Stimulated activated naive CD8-positive, alpha-beta T cell treated with anti-CD3 and anti-CD28 coated beads, Interleukin-15, amount 100 ng/mL, for 72 hours (primary cell): Measurements from ENCODE around the gene CMSS1.

Experiments
- ATAC-seq: fragments of 150-1000 bp; cut with Tn5 transposase; 2 replicates; pipeline ENCODE4 v1.10.0; 2021; ENCODE audit warnings: mild to moderate bottlenecking, moderate library complexity
- DNase-seq, 2 donors: peaks; one replicate each; pipeline ENCODE4 v3.0.0; 2021 to 2022
- H3K27ac Mint-ChIP-seq, 2 donors: one replicate each; pipeline ENCODE4 v1.8.0; 2022; ENCODE audit warnings: mild to moderate bottlenecking in 2 of 2, mixed read lengths in 2 of 2, moderate library complexity in 2 of 2
- H3K27me3 Mint-ChIP-seq: one replicate; pipeline ENCODE4 v1.8.0; 2022; ENCODE audit warnings: mixed read lengths
- H3K4me1 Mint-ChIP-seq: one replicate; pipeline ENCODE4 v1.8.0; 2022; ENCODE audit warnings: mild to moderate bottlenecking, mixed read lengths
- H3K4me3 Mint-ChIP-seq, 2 donors: one replicate each; pipeline ENCODE4 v1.8.0; 2022; ENCODE audit warnings: mild to moderate bottlenecking in 2 of 2, mixed read lengths in 2 of 2, moderate library complexity in 1 of 2
- H3K9me3 Mint-ChIP-seq, 2 donors: one replicate each; pipeline ENCODE4 v1.8.0; 2022; ENCODE audit warnings: mixed read lengths in 2 of 2

The CMSS1 gene

GRCh38 chr3:99970198-99970597 is 152.5 kb downstream of the CMSS1 start:
- Mint-ChIP-seq H3K27ac (no peak overlapping the region), H3K4me3 (no peak overlapping the region), H3K9me3 (no peaks in the 10 kb centered on the region), H3K4me1 (peaks cover 34% of the 10 kb centered on the region), H3K27me3 (no peaks in the 10 kb centered on the region)
- peak in 1 of 2 donors; percentile 20 for DNase-seq
- peak; percentile 97 for ATAC-seq

- H3K4me1 Mint-ChIP-seq, result peaks cover 32% of the 10 kb centered on the region
- H3K27ac Mint-ChIP-seq, result no peak overlapping the region
- no peak for ATAC-seq
- no peaks in the 10 kb centered on the region for H3K27me3 Mint-ChIP-seq
- peaks cover 1% of the 10 kb centered on the region in 2 donors for H3K9me3 Mint-ChIP-seq
- H3K4me3 Mint-ChIP-seq, result no peak overlapping the region
- no peak for DNase-seq
These were observed 154.1 kb downstream of the CMSS1 start for GRCh38 chr3:99971761-99972160.

- Mint-ChIP-seq H3K4me3 (no peak overlapping the region), H3K27me3 (no peaks in the 10 kb centered on the region), H3K27ac (no peak overlapping the region), H3K9me3 (peaks cover 8 to 9% of the 10 kb centered on the region in 2 donors), H3K4me1 (peaks cover 32% of the 10 kb centered on the region)
- ATAC-seq, result no peak
- no peak for DNase-seq
These were observed 154.9 kb downstream of the CMSS1 start for GRCh38 chr3:99972380-99973104.

GRCh38 chr3:99974989-99975388 is 157.3 kb downstream of the CMSS1 start:
- Mint-ChIP-seq H3K27me3 (no peaks in the 10 kb centered on the region), H3K4me3 (no peak overlapping the region), H3K4me1 (peaks cover 10% of the 10 kb centered on the region), H3K9me3 (peaks cover 8 to 9% of the 10 kb centered on the region in 2 donors), H3K27ac (no peak overlapping the region)
- ATAC-seq, result no peak
- no peak for DNase-seq

GRCh38 chr3:99976584-99976983 is 158.9 kb downstream of the CMSS1 start:
- H3K27ac Mint-ChIP-seq, result no peak overlapping the region
- no peak for DNase-seq
- no peaks in the 10 kb centered on the region for H3K27me3 Mint-ChIP-seq
- peaks cover 8 to 9% of the 10 kb centered on the region in 2 donors for H3K9me3 Mint-ChIP-seq
- H3K4me3 Mint-ChIP-seq, result no peak overlapping the region
- no peak for ATAC-seq
- no peaks in the 10 kb centered on the region for H3K4me1 Mint-ChIP-seq

GRCh38 chr3:99978221-99978620 is 160.6 kb downstream of the CMSS1 start:
- Mint-ChIP-seq H3K9me3 (peaks cover 8 to 9% of the 10 kb centered on the region in 2 donors), H3K27ac (peak overlapping the region in 1 of 2 donors; percentile 93), H3K4me1 (no peaks in the 10 kb centered on the region), H3K27me3 (no peaks in the 10 kb centered on the region), H3K4me3 (no peak overlapping the region)
- no peak for DNase-seq
- no peak for ATAC-seq

- ATAC-seq, result no peak
- no peak for DNase-seq
- peaks cover 8 to 14% of the 10 kb centered on the region in 2 donors for H3K9me3 Mint-ChIP-seq
- no peak overlapping the region for H3K4me3 Mint-ChIP-seq
- H3K27me3 Mint-ChIP-seq, result no peaks in the 10 kb centered on the region
- no peak overlapping the region for H3K27ac Mint-ChIP-seq
- H3K4me1 Mint-ChIP-seq, result no peaks in the 10 kb centered on the region
These were observed 162.9 kb downstream of the CMSS1 start for GRCh38 chr3:99980606-99981005.

GRCh38 chr3:99981138-99981537 is 163.5 kb downstream of the CMSS1 start:
- H3K27ac Mint-ChIP-seq, result no peak overlapping the region
- no peak for ATAC-seq
- no peak overlapping the region for H3K4me3 Mint-ChIP-seq
- DNase-seq, result no peak
- peaks cover 8 to 14% of the 10 kb centered on the region in 2 donors for H3K9me3 Mint-ChIP-seq
- no peaks in the 10 kb centered on the region for H3K4me1 Mint-ChIP-seq
- no peaks in the 10 kb centered on the region for H3K27me3 Mint-ChIP-seq

- Mint-ChIP-seq H3K4me1 (no peaks in the 10 kb centered on the region), H3K27me3 (no peaks in the 10 kb centered on the region), H3K27ac (no peak overlapping the region), H3K9me3 (peaks cover 0 to 4% of the 10 kb centered on the region in 2 donors), H3K4me3 (no peak overlapping the region)
- no peak for DNase-seq
- ATAC-seq, result no peak
These were observed 165.0 kb downstream of the CMSS1 start for GRCh38 chr3:99982650-99983049.

- no peak overlapping the region for H3K4me3 Mint-ChIP-seq
- ATAC-seq (no peak), DNase-seq (no peak)
- H3K4me1 Mint-ChIP-seq, result no peaks in the 10 kb centered on the region
- no peak overlapping the region for H3K27ac Mint-ChIP-seq
- peaks cover 0 to 4% of the 10 kb centered on the region in 2 donors for H3K9me3 Mint-ChIP-seq
- H3K27me3 Mint-ChIP-seq, result no peaks in the 10 kb centered on the region
These were observed 166.5 kb downstream of the CMSS1 start for GRCh38 chr3:99984139-99984538.

- DNase-seq, result no peak
- Mint-ChIP-seq H3K4me1 (no peaks in the 10 kb centered on the region), H3K27me3 (no peaks in the 10 kb centered on the region), H3K4me3 (no peak overlapping the region), H3K27ac (no peak overlapping the region), H3K9me3 (peaks cover 0 to 4% of the 10 kb centered on the region in 2 donors)
- ATAC-seq, result no peak
These were observed 167.0 kb downstream of the CMSS1 start for GRCh38 chr3:99984668-99985067.

GRCh38 chr3:99990179-99990578 is 172.5 kb downstream of the CMSS1 start:
- Mint-ChIP-seq H3K4me1 (no peaks in the 10 kb centered on the region), H3K4me3 (no peak overlapping the region), H3K27ac (no peak overlapping the region), H3K9me3 (peaks cover 19 to 27% of the 10 kb centered on the region in 2 donors), H3K27me3 (no peaks in the 10 kb centered on the region)
- ATAC-seq, result no peak
- no peak for DNase-seq

- Mint-ChIP-seq H3K4me3 (no peak overlapping the region), H3K9me3 (peaks cover 32 to 61% of the 10 kb centered on the region in 2 donors), H3K27me3 (no peaks in the 10 kb centered on the region), H3K27ac (no peak overlapping the region), H3K4me1 (peaks cover 4% of the 10 kb centered on the region)
- no peak for DNase-seq
- no peak for ATAC-seq
These were observed 179.6 kb downstream of the CMSS1 start for GRCh38 chr3:99997293-99997692.

- Mint-ChIP-seq H3K9me3 (peaks cover 14 to 40% of the 10 kb centered on the region in 2 donors), H3K4me3 (no peak overlapping the region), H3K27ac (no peak overlapping the region), H3K27me3 (no peaks in the 10 kb centered on the region), H3K4me1 (peaks cover 18% of the 10 kb centered on the region)
- DNase-seq (no peak), ATAC-seq (no peak)
These were observed 181.9 kb downstream of the CMSS1 start for GRCh38 chr3:99999536-99999935.

- Mint-ChIP-seq H3K27ac (no peak overlapping the region), H3K9me3 (peaks cover 9 to 25% of the 10 kb centered on the region in 2 donors), H3K27me3 (no peaks in the 10 kb centered on the region), H3K4me3 (no peak overlapping the region), H3K4me1 (peaks cover 21% of the 10 kb centered on the region)
- DNase-seq (no peak), ATAC-seq (no peak)
These were observed 183.4 kb downstream of the CMSS1 start for GRCh38 chr3:100001083-100001482.

GRCh38 chr3:100001526-100002270 is 184.0 kb downstream of the CMSS1 start:
- H3K4me3 Mint-ChIP-seq, result no peak overlapping the region
- H3K9me3 Mint-ChIP-seq, result peaks cover 4 to 19% of the 10 kb centered on the region in 2 donors
- ATAC-seq (no peak), DNase-seq (no peak)
- peak overlapping the region in 1 of 2 donors; percentile 75 for H3K27ac Mint-ChIP-seq
- H3K4me1 Mint-ChIP-seq, result peaks cover 21% of the 10 kb centered on the region
- H3K27me3 Mint-ChIP-seq, result no peaks in the 10 kb centered on the region
